ENCODE data around the gene SEMA4A.

DNA sequence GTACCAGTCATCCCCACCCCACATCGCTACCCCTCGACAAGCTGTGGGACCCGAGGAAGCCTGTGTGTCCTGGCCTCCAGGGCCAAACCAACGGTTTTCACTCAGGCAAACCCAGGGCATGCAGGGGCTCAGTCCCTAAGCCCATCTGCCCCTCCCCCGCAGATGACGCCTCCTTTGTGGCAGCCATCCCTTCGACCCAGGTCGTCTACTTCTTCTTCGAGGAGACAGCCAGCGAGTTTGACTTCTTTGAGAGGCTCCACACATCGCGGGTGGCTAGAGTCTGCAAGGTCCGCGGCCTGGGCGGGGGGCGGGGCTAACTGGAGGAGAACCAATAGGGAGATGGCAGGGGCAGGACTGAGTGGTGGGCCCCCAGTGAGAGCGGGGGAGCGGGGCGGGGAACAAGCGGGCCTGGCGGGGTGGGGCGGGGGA, 7.4 kb downstream of the SEMA4A start:
- TF ChIP-seq, protein P1, sequence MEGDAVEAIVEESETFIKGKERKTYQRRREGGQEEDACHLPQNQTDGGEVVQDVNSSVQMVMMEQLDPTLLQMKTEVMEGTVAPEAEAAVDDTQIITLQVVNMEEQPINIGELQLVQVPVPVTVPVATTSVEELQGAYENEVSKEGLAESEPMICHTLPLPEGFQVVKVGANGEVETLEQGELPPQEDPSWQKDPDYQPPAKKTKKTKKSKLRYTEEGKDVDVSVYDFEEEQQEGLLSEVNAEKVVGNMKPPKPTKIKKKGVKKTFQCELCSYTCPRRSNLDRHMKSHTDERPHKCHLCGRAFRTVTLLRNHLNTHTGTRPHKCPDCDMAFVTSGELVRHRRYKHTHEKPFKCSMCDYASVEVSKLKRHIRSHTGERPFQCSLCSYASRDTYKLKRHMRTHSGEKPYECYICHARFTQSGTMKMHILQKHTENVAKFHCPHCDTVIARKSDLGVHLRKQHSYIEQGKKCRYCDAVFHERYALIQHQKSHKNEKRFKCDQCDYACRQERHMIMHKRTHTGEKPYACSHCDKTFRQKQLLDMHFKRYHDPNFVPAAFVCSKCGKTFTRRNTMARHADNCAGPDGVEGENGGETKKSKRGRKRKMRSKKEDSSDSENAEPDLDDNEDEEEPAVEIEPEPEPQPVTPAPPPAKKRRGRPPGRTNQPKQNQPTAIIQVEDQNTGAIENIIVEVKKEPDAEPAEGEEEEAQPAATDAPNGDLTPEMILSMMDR (conservative IDR thresholded peaks at IDR 0.05; ENCODE audit: low read length), result no peak
- no peak for TF ChIP-seq EZH2phosphoT487 (IDR thresholded peaks at IDR 0.05; ENCODE audit: borderline replicate concordance, low read depth, low read length)
